SK-N-MC (cell line): Measurements from ENCODE around the gene JAK2.

ENCODE experiments used
- DNase-seq: peaks from one replicate; pipeline ENCODE4 v3.0.0-alpha.2; 2011; ENCODE audit warnings: low read depth, low spot score
- H3K27ac ChIP-seq: fragments of 200-600 bp; sonication (generic); 2 replicates; pipeline ENCODE4 v1.5.1; 2016; ENCODE audit warnings: mixed run types
- H3K36me3 ChIP-seq: fragments of 200-600 bp; sonication (generic); 2 replicates; pipeline ENCODE4 v1.6.1; 2017; ENCODE audit warnings: antibody characterized with exemption, low read length, mixed read lengths; ENCODE audit not compliant: insufficient read depth
- H3K4me3 ChIP-seq: fragments of 200-600 bp; sonication (generic); 2 replicates; pipeline ENCODE4 v1.5.1; 2016
- H3K9ac ChIP-seq: fragments of 200-600 bp; sonication (generic); 2 replicates; pipeline ENCODE4 v1.8.0; 2017; ENCODE audit warnings: mixed run types, mixed read lengths; ENCODE audit not compliant: insufficient read length
- H3K9me3 ChIP-seq: fragments of 200-600 bp; sonication (generic); 2 replicates; pipeline ENCODE4 v1.6.1; 2017; ENCODE audit warnings: low read depth, mild to moderate bottlenecking, antibody characterized with exemption, low read length, moderate library complexity, mixed read lengths
- EZH2 ChIP-seq: fragments of 200-600 bp; sonication (generic); IDR thresholded peaks from one replicate; pipeline ENCODE4 v1.6.1; 2017; ENCODE audit warnings: antibody characterized with exemption
- FOXP2 ChIP-seq: optimal IDR thresholded peaks from 2 replicates; pipeline ENCODE3; 2011; ENCODE audit warnings: mild to moderate bottlenecking, moderate library complexity; ENCODE audit not compliant: insufficient read depth; ENCODE audit errors: extremely low read length, control extremely low read depth
- POLR2AphosphoS5 ChIP-seq: IDR thresholded peaks from 2 replicates; pipeline ENCODE4 v1.6.1; 2012; ENCODE audit warnings: mild to moderate bottlenecking, low read depth, low read length, borderline replicate concordance

JAK2 gene

GRCh38 chr9:5113994-5114748 is 129.1 kb downstream of the JAK2 start:
- no peak for DNase-seq
- Histone ChIP-seq H3K9ac (no peak overlapping the region), H3K36me3 (peaks cover 7% of the 10 kb centered on the region; the same call in 1 of the 2 replicates), H3K27ac (no peak overlapping the region), H3K9me3 (no peaks in the 10 kb centered on the region), H3K4me3 (no peak overlapping the region)
- no peak for TF ChIP-seq POLR2AphosphoS5
- no peak for TF ChIP-seq EZH2
- no peak for TF ChIP-seq FOXP2

GRCh38 chr9:5122116-5122515 is 137.0 kb downstream of the JAK2 start:
- no peak for DNase-seq
- H3K36me3 ChIP-seq, result peaks cover 14% of the 10 kb centered on the region
- H3K27ac ChIP-seq, result no peak overlapping the region
- H3K4me3 ChIP-seq, result no peak overlapping the region
- no peak overlapping the region for H3K9ac ChIP-seq
- TF ChIP-seq EZH2 (no peak), FOXP2 (no peak), POLR2AphosphoS5 (no peak)
- H3K9me3 ChIP-seq, result no peaks in the 10 kb centered on the region

GRCh38 chr9:5122516-5122915 is 137.4 kb downstream of the JAK2 start:
- Histone ChIP-seq H3K36me3 (peaks cover 14% of the 10 kb centered on the region), H3K9ac (no peak overlapping the region), H3K9me3 (no peaks in the 10 kb centered on the region), H3K27ac (no peak overlapping the region), H3K4me3 (no peak overlapping the region)
- no peak for DNase-seq
- TF ChIP-seq FOXP2, result no peak
- TF ChIP-seq POLR2AphosphoS5, result no peak
- TF ChIP-seq EZH2, result no peak

GRCh38 chr9:5140151-5140550 is 155.1 kb downstream of the JAK2 start:
- no peak overlapping the region for H3K9ac ChIP-seq
- no peak overlapping the region for H3K4me3 ChIP-seq
- no peaks in the 10 kb centered on the region for H3K36me3 ChIP-seq
- H3K27ac ChIP-seq, result no peak overlapping the region
- no peak for TF ChIP-seq FOXP2
- no peak for TF ChIP-seq EZH2
- TF ChIP-seq POLR2AphosphoS5, result no peak
- no peak for DNase-seq
- no peaks in the 10 kb centered on the region for H3K9me3 ChIP-seq

GRCh38 chr9:5144217-5144616 is 159.1 kb downstream of the JAK2 start:
- no peak overlapping the region for H3K9ac ChIP-seq
- H3K9me3 ChIP-seq, result no peaks in the 10 kb centered on the region
- no peak overlapping the region for H3K4me3 ChIP-seq
- no peak overlapping the region for H3K27ac ChIP-seq
- no peak for TF ChIP-seq EZH2
- no peak for TF ChIP-seq POLR2AphosphoS5
- TF ChIP-seq FOXP2, result no peak
- no peaks in the 10 kb centered on the region for H3K36me3 ChIP-seq
- no peak for DNase-seq

- no peak overlapping the region for H3K4me3 ChIP-seq
- H3K9me3 ChIP-seq, result no peaks in the 10 kb centered on the region
- no peak overlapping the region for H3K9ac ChIP-seq
- no peaks in the 10 kb centered on the region for H3K36me3 ChIP-seq
- H3K27ac ChIP-seq, result no peak overlapping the region
- no peak for DNase-seq
- TF ChIP-seq FOXP2 (no peak), EZH2 (no peak), POLR2AphosphoS5 (no peak)
These were observed 161.2 kb downstream of the JAK2 start for GRCh38 chr9:5146241-5146640.
